WTC11 (cell line): ENCODE measurements around the gene RGCC.

Experiments
- ESRRA ChIP-seq: sonication (generic); formaldehyde crosslinking; IDR thresholded peaks from 2 replicates; pipeline ENCODE4 v1.8.1; 2022; ENCODE audit warnings: mild to moderate bottlenecking, missing genetic modification reagents, borderline replicate concordance
- HMGXB4 ChIP-seq: sonication (generic); formaldehyde crosslinking; IDR thresholded peaks from 2 replicates; pipeline ENCODE4 v1.8.1; 2023; ENCODE audit warnings: mild to moderate bottlenecking, moderate library complexity, missing genetic modification reagents
- TF ChIP-seq, protein P1 (sequence below): fragments of 200-600 bp; IDR thresholded peaks from 2 replicates; pipeline ENCODE4 v1.8.0; 2022; ENCODE audit warnings: antibody characterized with exemption
- TF ChIP-seq, protein P2 (sequence below): sonication (generic); formaldehyde crosslinking; conservative IDR thresholded peaks from 2 replicates; pipeline ENCODE4 v1.8.1; 2022; ENCODE audit warnings: mild to moderate bottlenecking, missing genetic modification reagents
- TF ChIP-seq, protein P3 (sequence below): sonication (generic); formaldehyde crosslinking; IDR thresholded peaks from 2 replicates; pipeline ENCODE4 v1.8.1; 2023; ENCODE audit warnings: mild to moderate bottlenecking, missing genetic modification reagents, moderate library complexity

- TF ChIP-seq, protein P1, sequence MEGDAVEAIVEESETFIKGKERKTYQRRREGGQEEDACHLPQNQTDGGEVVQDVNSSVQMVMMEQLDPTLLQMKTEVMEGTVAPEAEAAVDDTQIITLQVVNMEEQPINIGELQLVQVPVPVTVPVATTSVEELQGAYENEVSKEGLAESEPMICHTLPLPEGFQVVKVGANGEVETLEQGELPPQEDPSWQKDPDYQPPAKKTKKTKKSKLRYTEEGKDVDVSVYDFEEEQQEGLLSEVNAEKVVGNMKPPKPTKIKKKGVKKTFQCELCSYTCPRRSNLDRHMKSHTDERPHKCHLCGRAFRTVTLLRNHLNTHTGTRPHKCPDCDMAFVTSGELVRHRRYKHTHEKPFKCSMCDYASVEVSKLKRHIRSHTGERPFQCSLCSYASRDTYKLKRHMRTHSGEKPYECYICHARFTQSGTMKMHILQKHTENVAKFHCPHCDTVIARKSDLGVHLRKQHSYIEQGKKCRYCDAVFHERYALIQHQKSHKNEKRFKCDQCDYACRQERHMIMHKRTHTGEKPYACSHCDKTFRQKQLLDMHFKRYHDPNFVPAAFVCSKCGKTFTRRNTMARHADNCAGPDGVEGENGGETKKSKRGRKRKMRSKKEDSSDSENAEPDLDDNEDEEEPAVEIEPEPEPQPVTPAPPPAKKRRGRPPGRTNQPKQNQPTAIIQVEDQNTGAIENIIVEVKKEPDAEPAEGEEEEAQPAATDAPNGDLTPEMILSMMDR, result no peak
- TF ChIP-seq HMGXB4 (no peak), ESRRA (no peak)
- TF ChIP-seq, protein P2, sequence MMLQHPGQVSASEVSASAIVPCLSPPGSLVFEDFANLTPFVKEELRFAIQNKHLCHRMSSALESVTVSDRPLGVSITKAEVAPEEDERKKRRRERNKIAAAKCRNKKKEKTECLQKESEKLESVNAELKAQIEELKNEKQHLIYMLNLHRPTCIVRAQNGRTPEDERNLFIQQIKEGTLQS, result no peak
- TF ChIP-seq, protein P3, sequence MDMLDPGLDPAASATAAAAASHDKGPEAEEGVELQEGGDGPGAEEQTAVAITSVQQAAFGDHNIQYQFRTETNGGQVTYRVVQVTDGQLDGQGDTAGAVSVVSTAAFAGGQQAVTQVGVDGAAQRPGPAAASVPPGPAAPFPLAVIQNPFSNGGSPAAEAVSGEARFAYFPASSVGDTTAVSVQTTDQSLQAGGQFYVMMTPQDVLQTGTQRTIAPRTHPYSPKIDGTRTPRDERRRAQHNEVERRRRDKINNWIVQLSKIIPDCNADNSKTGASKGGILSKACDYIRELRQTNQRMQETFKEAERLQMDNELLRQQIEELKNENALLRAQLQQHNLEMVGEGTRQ (CRISPR knock-in tag), result no peak
Measured at GRCh38 chr13:41463838-41464602, 6.7 kb downstream of the RGCC start.
